Right hindlimb (tissue), 1 donor: ENCODE results near the gene RAPGEF4.

Source experiments
- DNase-seq: peaks from one replicate; pipeline ENCODE4 v3.0.0-alpha.2; 2018

The RAPGEF4 gene

GRCh38 chr2:172863341-172863740 is 127.7 kb downstream of the RAPGEF4 start:
- no peak for DNase-seq

GRCh38 chr2:172864182-172864581 is 128.5 kb downstream of the RAPGEF4 start:
- DNase-seq: no peak

- DNase-seq: no peak
Observed at GRCh38 chr2:172865422-172865821, 129.8 kb downstream of the RAPGEF4 start.

GRCh38 chr2:172869861-172870260 is 134.2 kb downstream of the RAPGEF4 start:
- DNase-seq: no peak

- no peak for DNase-seq
Observed at GRCh38 chr2:172870396-172870795, 134.8 kb downstream of the RAPGEF4 start.

GRCh38 chr2:172877826-172878225 is 142.2 kb downstream of the RAPGEF4 start:
- DNase-seq: no peak

GRCh38 chr2:172878260-172878659 is 142.6 kb downstream of the RAPGEF4 start:
- DNase-seq: no peak

- no peak for DNase-seq
Observed at GRCh38 chr2:172884336-172884735, 148.7 kb downstream of the RAPGEF4 start.

GRCh38 chr2:172885996-172886395 is 150.4 kb downstream of the RAPGEF4 start:
- no peak for DNase-seq

- no peak for DNase-seq
Observed at GRCh38 chr2:172887280-172887679, 151.6 kb downstream of the RAPGEF4 start.

- DNase-seq: no peak
Observed at GRCh38 chr2:172888714-172889669, 153.3 kb downstream of the RAPGEF4 start.

- peak; percentile 24 for DNase-seq
Observed at GRCh38 chr2:172889768-172890430, 154.3 kb downstream of the RAPGEF4 start.

GRCh38 chr2:172893111-172893510 is 157.5 kb downstream of the RAPGEF4 start:
- no peak for DNase-seq

GRCh38 chr2:172893671-172894070 is 158.0 kb downstream of the RAPGEF4 start:
- no peak for DNase-seq

GRCh38 chr2:172894689-172895387 is 159.2 kb downstream of the RAPGEF4 start:
- no peak for DNase-seq

- no peak for DNase-seq
Observed at GRCh38 chr2:172896661-172897081, 161.0 kb downstream of the RAPGEF4 start.

- DNase-seq: no peak
Observed at GRCh38 chr2:172900871-172901270, 165.2 kb downstream of the RAPGEF4 start.

- DNase-seq: no peak
Observed at GRCh38 chr2:172901913-172902312, 166.3 kb downstream of the RAPGEF4 start.

- no peak for DNase-seq
Observed at GRCh38 chr2:172904236-172904635, 168.6 kb downstream of the RAPGEF4 start.

- DNase-seq: no peak
Observed at GRCh38 chr2:172905937-172906811, 170.5 kb downstream of the RAPGEF4 start.

GRCh38 chr2:172908275-172908674 is 172.6 kb downstream of the RAPGEF4 start:
- no peak for DNase-seq

GRCh38 chr2:172909454-172909853 is 173.8 kb downstream of the RAPGEF4 start:
- no peak for DNase-seq
